ENCODE results near the gene LIF.

LIF gene

GRCh38 chr22:30283342-30283741 lies 36.8 kb upstream of the LIF start:
- no peak for DNase-seq

- no peak for DNase-seq
Observed at GRCh38 chr22:30282616-30283046, 36.1 kb upstream of the LIF start.

- no peak for DNase-seq
Observed at GRCh38 chr22:30280505-30280904, 33.9 kb upstream of the LIF start.

- DNase-seq, result no peak
Observed at GRCh38 chr22:30279932-30280331, 33.4 kb upstream of the LIF start.

GRCh38 chr22:30279046-30279788 lies 32.7 kb upstream of the LIF start:
- DNase-seq, result no peak

GRCh38 chr22:30277547-30278344 lies 31.2 kb upstream of the LIF start:
- DNase-seq, result no peak

GRCh38 chr22:30276039-30276438 lies 29.5 kb upstream of the LIF start:
- no peak for DNase-seq

DNA sequence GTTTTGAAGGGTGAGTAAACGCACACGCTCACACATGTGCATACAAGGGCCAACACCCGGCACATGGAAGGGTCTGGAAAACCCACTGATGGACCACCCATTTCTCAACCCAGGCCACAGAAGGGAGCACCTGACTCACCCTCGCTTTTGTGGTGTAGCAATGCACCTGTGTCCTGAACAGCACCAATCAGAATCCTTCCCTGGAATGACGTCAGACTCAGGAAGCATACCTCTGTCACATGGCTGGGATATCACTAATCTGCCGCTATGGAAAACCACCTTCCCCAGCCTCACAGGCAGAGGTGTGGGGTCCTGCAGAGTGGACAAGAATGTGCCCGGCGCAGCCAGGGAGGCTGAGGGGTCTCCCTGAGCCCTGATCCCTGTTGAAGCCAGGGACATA lies 29.1 kb upstream of the LIF start:
- DNase-seq, result no peak

GRCh38 chr22:30274437-30274812 lies 27.9 kb upstream of the LIF start:
- DNase-seq, result no peak

DNA sequence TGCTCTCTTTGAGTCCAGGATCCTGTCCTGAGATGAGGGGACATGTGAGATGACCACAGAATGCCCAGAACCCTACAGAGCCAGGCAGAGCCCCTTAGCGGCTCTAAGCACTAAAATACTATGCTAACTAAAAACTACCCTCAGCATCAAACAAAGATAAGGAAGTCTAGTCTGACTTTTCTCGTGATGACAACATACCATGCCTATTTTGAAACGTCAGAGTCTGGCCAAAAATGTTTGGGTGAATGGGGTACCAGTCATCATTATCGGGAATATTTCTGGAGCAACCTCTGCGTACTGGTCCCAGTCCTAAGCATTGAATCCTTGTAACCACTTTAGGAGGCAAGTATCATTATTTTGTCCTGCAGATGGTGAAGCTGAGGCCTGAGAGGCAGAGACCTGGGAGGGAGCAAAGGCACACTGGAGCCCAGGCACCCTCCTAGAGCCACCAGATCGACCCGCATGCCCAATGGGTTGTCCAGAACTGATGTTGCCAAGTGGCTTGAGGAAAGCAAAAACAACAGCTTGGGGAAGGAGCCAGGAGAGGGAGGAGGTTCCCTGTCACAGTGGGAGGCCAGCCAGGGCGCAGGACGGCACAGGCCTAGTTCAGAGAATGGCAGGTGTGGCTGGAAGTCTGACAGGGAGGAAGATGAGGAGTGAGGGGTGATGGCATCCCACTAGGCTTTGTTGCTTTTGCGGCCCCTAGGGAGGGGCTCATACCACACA lies 27.3 kb upstream of the LIF start:
- DNase-seq, result no peak

DNA sequence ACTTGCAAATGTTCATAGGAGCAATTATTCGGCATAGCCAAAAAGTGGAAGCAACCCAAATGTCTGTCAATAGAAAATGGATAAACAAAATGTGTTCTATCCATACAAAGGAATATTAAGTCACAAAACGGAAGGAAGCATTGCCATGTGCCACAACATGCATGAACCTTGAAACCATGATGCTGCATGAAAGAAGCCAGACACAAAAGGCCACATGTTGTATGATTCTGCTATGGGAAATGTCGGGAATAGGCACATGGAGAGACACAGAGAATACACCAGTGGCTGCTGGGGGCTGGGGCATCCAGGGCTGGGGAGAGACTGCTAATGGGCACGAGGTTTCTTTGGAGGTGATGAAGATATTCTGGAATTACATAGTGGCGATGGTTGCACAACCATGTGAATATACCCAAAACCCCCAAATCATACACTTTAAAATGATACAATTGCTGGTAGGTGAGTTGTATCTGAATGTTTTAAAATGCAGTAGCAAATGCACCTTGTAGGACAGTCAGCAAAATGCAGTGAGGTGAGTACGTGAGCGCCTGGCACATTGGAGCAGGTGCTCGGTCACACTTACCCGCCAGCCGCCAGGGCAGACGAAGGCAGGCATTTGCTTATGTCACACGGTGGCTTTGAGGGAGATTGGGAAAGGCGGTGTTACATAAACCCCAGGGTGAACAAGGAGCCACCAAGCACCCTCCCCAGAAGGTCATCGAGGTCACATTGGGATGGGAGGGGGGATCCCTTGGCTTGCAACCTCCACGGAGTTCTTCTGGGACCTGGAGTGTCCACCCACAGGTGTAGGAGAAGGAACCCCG lies 26.4 kb upstream of the LIF start:
- no peak for DNase-seq

GRCh38 chr22:30270832-30271231 lies 24.3 kb upstream of the LIF start:
- no peak for DNase-seq

DNA sequence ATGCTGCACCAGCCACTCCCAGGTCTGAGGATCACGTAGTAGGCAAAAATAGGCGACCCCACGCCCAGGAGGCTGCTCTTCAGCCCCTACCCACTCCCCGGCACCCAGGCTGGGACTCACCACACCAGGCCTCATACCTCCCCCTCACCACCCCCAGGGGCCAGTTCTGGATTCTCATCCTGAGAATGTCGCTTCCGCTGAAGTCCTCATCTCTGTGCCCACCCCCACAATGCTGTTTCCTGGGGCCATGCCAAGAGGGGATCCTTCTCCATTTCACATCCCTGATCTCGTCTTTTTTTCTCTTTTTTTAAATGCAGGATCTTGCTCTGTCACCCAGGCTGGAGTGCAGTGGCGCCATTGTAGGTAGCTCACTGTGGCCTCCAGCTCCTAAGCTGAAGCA lies 21.8 kb upstream of the LIF start:
- DNase-seq, result no peak

DNA sequence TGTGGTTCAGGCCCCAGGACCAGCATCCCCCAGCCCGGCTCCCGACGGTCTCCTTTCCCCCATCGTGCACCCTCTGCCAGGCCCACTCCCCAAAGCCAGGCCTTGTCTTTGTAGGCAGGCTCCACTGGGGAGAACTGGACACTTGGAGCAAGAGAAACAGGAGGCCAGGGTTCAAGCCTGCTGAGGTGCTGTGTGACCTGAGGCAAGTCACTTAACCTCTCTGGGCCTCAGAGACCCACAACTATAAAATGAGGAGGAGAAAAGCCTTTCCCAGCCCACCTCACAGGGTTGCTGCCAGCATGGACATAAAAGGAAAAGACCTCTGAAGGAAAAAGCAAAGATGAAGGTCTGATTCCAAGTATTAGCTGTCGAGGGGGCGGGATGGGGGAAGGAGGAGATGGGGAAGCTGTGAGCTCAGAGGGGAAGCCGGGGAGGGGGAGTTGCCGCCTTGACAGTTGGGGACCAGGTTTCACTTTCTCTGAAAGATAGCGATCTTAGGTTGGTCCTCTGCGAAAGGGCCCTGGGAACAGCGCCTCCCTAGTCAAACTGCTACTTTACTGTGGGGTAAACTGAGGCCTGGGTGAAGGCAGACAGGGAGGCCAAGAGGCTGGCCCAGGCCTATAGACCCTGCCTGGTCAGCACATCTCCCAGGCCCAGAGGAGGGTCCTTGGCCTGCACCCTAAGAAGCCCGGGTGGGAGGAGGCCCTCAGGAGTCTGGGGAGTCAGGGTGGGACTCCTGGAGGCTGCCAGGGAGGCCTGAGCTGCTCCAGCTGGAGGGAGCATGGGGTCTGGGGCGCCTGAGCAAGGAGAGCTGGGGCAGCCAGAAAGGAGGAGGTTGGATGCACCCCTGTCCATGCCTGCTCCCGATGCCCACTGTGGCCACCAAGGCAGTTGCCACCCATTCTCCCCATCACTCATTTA lies 21.1 kb upstream of the LIF start:
- no peak for DNase-seq

DNA sequence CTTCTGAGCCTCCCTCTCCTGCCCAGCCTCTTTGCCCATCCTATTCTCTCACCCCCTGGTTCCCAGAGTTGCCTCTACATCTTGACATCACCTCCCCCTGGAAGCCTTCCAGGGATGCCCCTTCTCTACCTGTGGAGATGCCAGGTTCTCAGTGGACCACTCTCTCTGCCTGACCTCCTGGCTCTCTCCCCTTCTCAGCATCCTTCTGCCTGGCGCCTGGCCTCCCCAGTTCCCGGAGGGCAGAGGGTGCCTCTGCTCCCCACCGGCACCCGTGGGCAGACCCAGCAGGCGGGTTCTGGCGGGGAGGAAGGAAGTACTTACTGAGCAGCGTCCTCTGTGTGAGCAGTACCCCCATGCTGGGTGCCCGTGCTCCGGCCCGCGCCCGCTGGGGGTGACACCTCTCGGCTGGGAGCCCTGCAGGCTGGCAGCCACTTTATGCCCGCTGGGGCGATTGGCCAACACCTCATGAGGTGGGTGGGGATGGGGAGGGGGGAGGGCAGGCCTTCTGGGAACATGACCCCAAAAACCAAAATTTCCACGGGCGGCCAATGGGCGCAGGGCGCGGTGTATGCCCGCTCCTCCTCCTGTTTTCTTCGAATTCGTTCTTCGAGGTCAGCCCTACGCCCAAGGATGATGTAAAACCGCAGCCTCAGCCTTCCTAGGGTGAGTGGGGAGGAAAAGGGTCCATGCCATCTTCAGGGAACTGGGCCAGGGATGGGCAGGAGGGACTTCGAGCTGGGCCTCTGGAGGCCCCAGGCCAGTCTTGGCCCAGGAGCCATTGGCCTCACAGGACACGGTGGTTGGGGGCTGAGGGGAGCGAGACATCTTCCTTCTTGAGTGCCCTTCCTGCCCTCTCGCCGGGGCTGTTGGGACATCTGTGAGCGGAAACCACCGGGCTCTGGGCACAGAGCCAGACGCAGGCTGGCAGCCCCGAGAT lies 20.2 kb upstream of the LIF start, which contains the start of gene OSM:
Gene OSM (minus strand): TSS at position 407 of the 937 bp plus-strand sequence. CDS start 52 bp downstream, at position 355.
- no peak for DNase-seq

GRCh38 chr22:30265823-30266444 lies 19.4 kb upstream of the LIF start:
- DNase-seq, result no peak

DNA sequence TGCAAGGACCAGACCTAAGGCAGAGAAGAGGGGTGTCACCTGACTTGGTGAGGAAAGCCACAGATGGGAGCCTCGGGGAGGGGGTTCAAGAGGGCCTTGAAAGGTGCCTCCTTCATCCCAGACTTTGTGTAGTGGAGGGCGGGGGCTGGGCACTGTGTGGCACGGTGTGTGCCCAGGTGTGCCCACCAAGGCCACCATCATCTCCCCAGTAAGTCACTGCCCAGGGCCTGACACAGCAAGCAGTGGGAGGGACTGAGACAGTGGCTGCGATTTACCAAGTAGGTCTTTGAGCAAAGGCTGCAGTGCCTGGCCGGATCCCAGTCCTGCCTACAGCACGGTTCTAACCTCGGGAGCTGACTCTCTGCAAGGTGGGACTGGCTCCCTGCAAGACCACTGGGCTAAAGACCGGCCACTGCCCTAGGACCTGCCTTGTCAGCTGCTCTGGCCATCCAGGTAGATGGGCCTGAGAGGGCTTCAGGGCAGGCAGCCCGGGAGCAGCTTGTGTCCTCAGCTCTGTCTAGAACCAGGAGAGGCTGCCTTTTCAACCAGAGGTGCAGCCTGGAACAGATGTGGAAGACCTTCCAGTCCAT lies 18.7 kb upstream of the LIF start:
- no peak for DNase-seq

- no peak for DNase-seq
Observed at GRCh38 chr22:30263883-30264282, 17.3 kb upstream of the LIF start.
